HepG2 (cell line): ENCODE data around the gene OR6C76. TPM values are rescaled to one million over a fixed set of nuclear protein-coding genes. Genes with fewer than 3 reads are reported as not detected.
"Not testable (repeated sequence)": the region's sequence is repeated elsewhere in the genome, so short reads cannot be mapped to it uniquely, and the experiment has no call there.

ENCODE experiments used
- ATAC-seq: fragments of 200-7000 bp; cut with Tn5 transposase; 3 replicates; pipeline ENCODE4 v1.9.1; 2020; ENCODE audit warnings: mild to moderate bottlenecking, moderate library complexity
- BruUV-seq: library from RNA; stranded (reverse); fragments of 400-500 nt; replicated peaks from 2 replicates; lab custom pipeline; 2021; lab: Mats Ljungman, UMichigan
- CTCF ChIA-PET: fragments of 300-600 bp; formaldehyde crosslinking; extraction: SDS; loops from one replicate; lab custom pipeline; 2021; ENCODE audit warnings: low total read pairs, inconsistent platforms, low intra/inter-chr PET ratio; lab: Yijun Ruan, JAX
- POLR2A ChIA-PET: fragments of 350-600 bp; sonication (Branson Sonifier 250); formaldehyde crosslinking; loops from one replicate; lab custom pipeline; 2020; ENCODE audit warnings: antibody characterized with exemption, inconsistent platforms; lab: Yijun Ruan, JAX
- DNase-seq: peaks from one replicate; pipeline ENCODE4 v3.0.0-alpha.2; 2015; ENCODE audit warnings: low spot score
- FAIRE-seq: peaks from 3 replicates; lab custom pipeline; 2011; peaks lifted over from hg19 to GRCh38; lab: Jason Lieb, UNC
- H2AFZ ChIP-seq: one replicate; pipeline ENCODE4 v1.6.1; 2011; ENCODE audit warnings: low read length, inconsistent platforms
- H3K27ac ChIP-seq: fragments of 300-600 bp; 3 replicates; pipeline ENCODE4 v1.8.0; 2011; ENCODE audit warnings: mixed run types, mild to moderate bottlenecking, mixed read lengths, low read length, inconsistent platforms; ENCODE audit not compliant: insufficient read depth; ENCODE audit errors: extremely low read length
- H3K27me3 ChIP-seq, 2 experiments: fragments of 200-600 bp in 1 of 2; 2 replicates in 1 of 2; 3 replicates in 1 of 2; pipeline versions ENCODE4 v1.6.0 to v1.8.0; 2011; ENCODE audit warnings: low read length in 2 of 2, mild to moderate bottlenecking in 2 of 2, moderate library complexity in 2 of 2, inconsistent platforms in 1 of 2; ENCODE audit not compliant: insufficient read depth in 2 of 2, control insufficient read depth in 1 of 2
- H3K36me3 ChIP-seq, 2 experiments: fragments of 200-600 bp in 1 of 2; replicated peaks in 1 of 2; 2 replicates in 1 of 2; 3 replicates in 1 of 2; pipeline versions ENCODE4 v1.5.1 to v1.8.0; 2011; ENCODE audit warnings: low read length in 2 of 2, inconsistent platforms in 1 of 2; ENCODE audit not compliant: insufficient read depth in 2 of 2, control insufficient read depth in 1 of 2
- H3K4me1 ChIP-seq: 2 replicates; pipeline ENCODE4 v1.5.1; 2012; ENCODE audit warnings: low read length, inconsistent platforms; ENCODE audit not compliant: insufficient read depth
- H3K4me2 ChIP-seq: 2 replicates; pipeline ENCODE4 v1.6.0; 2011; ENCODE audit warnings: low read depth, low read length, inconsistent platforms
- H3K4me3 ChIP-seq, 3 experiments: fragments of 200-600 bp in 1 of 3; sonication (generic), shearing (Covaris generic) in 1 of 3; replicated peaks in 1 of 3; 2 replicates each; pipeline ENCODE4 v1.5.1; 2011 to 2016; ENCODE audit warnings: low read length in 3 of 3, inconsistent platforms in 2 of 3, low read depth in 2 of 3, mild to moderate bottlenecking in 2 of 3, control low read depth in 1 of 3, mixed read lengths in 1 of 3; ENCODE audit not compliant: insufficient read depth in 1 of 3
- H3K79me2 ChIP-seq: one replicate; pipeline ENCODE4 v1.6.1; 2011; ENCODE audit warnings: low read length, inconsistent platforms; ENCODE audit not compliant: insufficient read depth
- H3K9ac ChIP-seq: 2 replicates; pipeline ENCODE4 v1.6.0; 2011; ENCODE audit warnings: mild to moderate bottlenecking, low read depth, low read length, inconsistent platforms; ENCODE audit not compliant: insufficient read depth
- H3K9me3 ChIP-seq: 2 replicates; pipeline ENCODE4 v1.5.1; 2012; ENCODE audit warnings: mild to moderate bottlenecking, low read length
- H4K20me1 ChIP-seq: 2 replicates; pipeline ENCODE4 v1.6.0; 2011; ENCODE audit warnings: inconsistent platforms, mild to moderate bottlenecking, low read length, moderate library complexity; ENCODE audit not compliant: insufficient read depth
- ARNTL ChIP-seq: sonication (generic); formaldehyde crosslinking; IDR thresholded peaks from 2 replicates; pipeline ENCODE4 v1.4.0; 2020; ENCODE audit warnings: mild to moderate bottlenecking, missing genetic modification reagents
- HNRNPUL1 ChIP-seq: fragments of 200-400 bp; formaldehyde crosslinking; IDR thresholded peaks from 2 replicates; pipeline ENCODE4 v1.6.1; 2017; ENCODE audit warnings: low read depth, mild to moderate bottlenecking, low read length, moderate library complexity
- NR2F6 ChIP-seq, 2 experiments: IDR thresholded peaks; 2 replicates each; pipeline ENCODE4 v1.6.1; 2016; ENCODE audit warnings: antibody characterized with exemption in 1 of 2, mild to moderate bottlenecking in 1 of 2
- PAX8 ChIP-seq: sonication (generic); formaldehyde crosslinking; IDR thresholded peaks from 2 replicates; pipeline ENCODE4 v1.8.0; 2022; ENCODE audit warnings: mild to moderate bottlenecking, missing genetic modification reagents, borderline replicate concordance
- SNAPC2 ChIP-seq: sonication (generic); formaldehyde crosslinking; IDR thresholded peaks from 2 replicates; pipeline ENCODE4 v1.8.1; 2022; ENCODE audit warnings: mild to moderate bottlenecking, missing genetic modification reagents
- ZMAT5 ChIP-seq: sonication (generic); formaldehyde crosslinking; IDR thresholded peaks from 2 replicates; pipeline ENCODE4 v1.5.0; 2020; ENCODE audit warnings: mild to moderate bottlenecking, low read depth, missing genetic modification reagents, borderline replicate concordance
- ZNF136 ChIP-seq: sonication (generic); formaldehyde crosslinking; IDR thresholded peaks from 2 replicates; pipeline ENCODE4 v1.8.1; 2022; ENCODE audit warnings: low read depth, mild to moderate bottlenecking, moderate library complexity, missing genetic modification reagents
- ZNF292 ChIP-seq: sonication (generic); formaldehyde crosslinking; IDR thresholded peaks from 2 replicates; pipeline ENCODE4 v1.8.1; 2022; ENCODE audit warnings: mild to moderate bottlenecking, low read depth, missing genetic modification reagents, borderline replicate concordance
- WGBS: methylation state at CpG from one replicate; pipeline ENCODE4 v1.1.6; 2017; ENCODE audit warnings: low lambda C conversion rate; 5-methylcytosine and 5-hydroxymethylcytosine counted together
- in situ Hi-C: cut with HindIII; loops from 2 replicates; pipeline ENCODE4 v1.10.0; 2017; ENCODE audit warnings: low pct_unique_long_range_greater_than_20kb; ENCODE audit not compliant: extremely low pct_ligation_motif_present
- intact Hi-C: fragments of 100-400 bp; cut with micrococcal nuclease; formaldehyde crosslinking; loops from one replicate; pipeline ENCODE4 v1.10.0; 2022; ENCODE audit not compliant: unreplicated experiment
- polyA plus RNA-seq, 8 experiments: library from polyadenylated mRNA; depleted of rRNA in 3 of 8; stranded (reverse) in 7 of 8; unstranded in 1 of 8; fragments of >200 nt; fragmentation: Illumina TruSeq in 4 of 8; extraction: Trizol in 4 of 8; gene quantifications; 2 replicates each; pipeline versions ENCODE4 v1.2.1 to v1.2.3, GENCODE V29; 2011 to 2016; ENCODE audit warnings: low read depth in 4 of 8, missing spikeins in 1 of 8, mixed read lengths in 1 of 8; ENCODE audit not compliant: insufficient read depth in 1 of 8
- total RNA-seq, 5 experiments: library from RNA; depleted of rRNA; stranded (reverse); fragments of >200 nt; fragmentation: Illumina TruSeq; extraction: Trizol; gene quantifications; 2 replicates each; pipeline ENCODE4 v1.2.3, GENCODE V29; 2016; ENCODE audit warnings: low read depth in 1 of 5

OR6C76 gene
- total and polyA plus RNA-seq, 2 of the 13 experiments (the other 11 are each of a cell fraction or from before 2014, with no cell fraction given) = not detected

GRCh38 chr12:55448825-55449224 lies 22.8 kb downstream of the OR6C76 start:
- FAIRE-seq = no peak
- no peak for ATAC-seq

GRCh38 chr12:55464926-55465325 lies 38.9 kb downstream of the OR6C76 start:
- H4K20me1 ChIP-seq, ATAC-seq, H3K4me2 ChIP-seq, BruUV-seq, H3K4me3 ChIP-seq, POLR2A ChIA-PET, intact Hi-C loops, DNase-seq, H3K79me2 ChIP-seq, H3K9ac ChIP-seq, H3K27me3 ChIP-seq, H3K36me3 ChIP-seq, H3K4me1 ChIP-seq, H2AFZ ChIP-seq, H3K9me3 ChIP-seq, CTCF ChIA-PET, in situ Hi-C loops, FAIRE-seq, H3K27ac ChIP-seq: not testable (repeated sequence)
- WGBS = 75% methylated on average over 1 of the region's 1 CpG

More at GRCh38 chr12:55448825-55449224, 22.8 kb downstream of the OR6C76 start:
- in situ Hi-C loops (loop anchor here (5.0 to 25.0 kb wide), 2 partner anchors 168 to 262 kb away; no protein-coding TSS in a partner anchor), intact Hi-C loops (loop anchor here (5.0 kb wide), 1 partner anchor 53 kb away; no protein-coding TSS in a partner anchor)
- H3K27ac ChIP-seq = no peak overlapping the region
- H3K4me3 ChIP-seq = no peak overlapping the region
- CTCF ChIA-PET = interaction anchor here (1.0 kb wide), 1 partner anchor 171 kb away, joined by 3 read pairs; no protein-coding TSS in a partner anchor
- POLR2A ChIA-PET = no interaction called here
- no peaks in the 10 kb centered on the region for H3K36me3 ChIP-seq
- no TSS peak for BruUV-seq
- H3K9ac ChIP-seq = no peak overlapping the region
- TF ChIP-seq NR2F6 (IDR thresholded peaks at IDR 0.05) (no peak), NR2F6 (CRISPR knock-in tag; IDR thresholded peaks at IDR 0.05) (no peak), SNAPC2 (CRISPR knock-in tag) (no peak), ZNF136 (CRISPR knock-in tag) (no peak), ZNF292 (CRISPR knock-in tag) (no peak), HNRNPUL1 (no peak), ARNTL (CRISPR knock-in tag) (no peak), PAX8 (CRISPR knock-in tag) (no peak), ZMAT5 (CRISPR knock-in tag) (no peak)
- H3K4me2 ChIP-seq = no peak overlapping the region
- H3K9me3 ChIP-seq = no peaks in the 10 kb centered on the region
- no peak overlapping the region for H2AFZ ChIP-seq
- no peaks in the 10 kb centered on the region for H4K20me1 ChIP-seq
- no peaks in the 10 kb centered on the region for H3K4me1 ChIP-seq
- H3K79me2 ChIP-seq = no peaks in the 10 kb centered on the region
- no peak for DNase-seq
- H3K27me3 ChIP-seq = no peaks in the 10 kb centered on the region
